Omental fat pad (tissue), 4 donors: Measurements from ENCODE around the gene MAML3. TPM values are rescaled to one million over a fixed set of nuclear protein-coding genes. Genes with fewer than 3 reads are reported as not detected.

Experiments
- ATAC-seq: fragments of 150-250 bp; one replicate; pipeline ENCODE4 v1.9.1; 2016; ENCODE audit warnings: mild to moderate bottlenecking, moderate library complexity; ENCODE audit not compliant: low FRiP score
- DNase-seq: peaks from one replicate; pipeline ENCODE4 v3.0.0-alpha.2; 2019; ENCODE audit warnings: low spot score
- total RNA-seq, 4 donors: library from RNA; depleted of rRNA; stranded (reverse); fragments of >200 nt; gene quantifications; one replicate each; pipeline ENCODE4 v1.1.0, GENCODE V29; 2016
- TF ChIP-seq, protein P1 (sequence below), 3 donors: fragments of 450-650 bp; IDR thresholded peaks; one replicate each; pipeline ENCODE4 v1.5.1; 2016 to 2017; ENCODE audit warnings: antibody characterized with exemption in 3 of 3, mild to moderate bottlenecking in 3 of 3, moderate library complexity in 2 of 3

The MAML3 gene
- total RNA-seq, 4 donors from 2014 or later = 4.8 to 12.8 (median 11.7) TPM

DNA sequence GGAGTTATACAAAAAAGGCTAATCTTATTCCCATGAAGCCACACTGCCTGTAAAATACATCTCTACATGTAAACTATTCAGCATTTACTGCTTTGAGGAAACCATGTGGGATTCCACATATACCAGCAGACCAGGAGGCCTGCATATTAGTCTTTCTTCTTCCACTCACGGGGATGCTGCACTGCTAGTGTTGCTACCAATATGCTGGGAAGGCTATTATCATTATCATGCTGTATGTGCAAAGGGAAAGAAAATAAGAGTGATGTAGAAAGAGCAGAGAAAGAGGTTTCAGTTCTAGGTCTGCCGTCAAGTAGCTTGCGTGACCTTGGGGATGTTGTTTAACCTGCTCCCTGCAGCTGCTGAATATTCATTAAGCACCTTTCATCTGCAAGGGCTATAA is 427.4 kb downstream of the MAML3 start:
- TF ChIP-seq, protein P1, sequence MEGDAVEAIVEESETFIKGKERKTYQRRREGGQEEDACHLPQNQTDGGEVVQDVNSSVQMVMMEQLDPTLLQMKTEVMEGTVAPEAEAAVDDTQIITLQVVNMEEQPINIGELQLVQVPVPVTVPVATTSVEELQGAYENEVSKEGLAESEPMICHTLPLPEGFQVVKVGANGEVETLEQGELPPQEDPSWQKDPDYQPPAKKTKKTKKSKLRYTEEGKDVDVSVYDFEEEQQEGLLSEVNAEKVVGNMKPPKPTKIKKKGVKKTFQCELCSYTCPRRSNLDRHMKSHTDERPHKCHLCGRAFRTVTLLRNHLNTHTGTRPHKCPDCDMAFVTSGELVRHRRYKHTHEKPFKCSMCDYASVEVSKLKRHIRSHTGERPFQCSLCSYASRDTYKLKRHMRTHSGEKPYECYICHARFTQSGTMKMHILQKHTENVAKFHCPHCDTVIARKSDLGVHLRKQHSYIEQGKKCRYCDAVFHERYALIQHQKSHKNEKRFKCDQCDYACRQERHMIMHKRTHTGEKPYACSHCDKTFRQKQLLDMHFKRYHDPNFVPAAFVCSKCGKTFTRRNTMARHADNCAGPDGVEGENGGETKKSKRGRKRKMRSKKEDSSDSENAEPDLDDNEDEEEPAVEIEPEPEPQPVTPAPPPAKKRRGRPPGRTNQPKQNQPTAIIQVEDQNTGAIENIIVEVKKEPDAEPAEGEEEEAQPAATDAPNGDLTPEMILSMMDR (IDR thresholded peaks at IDR 0.05) = no peak
- ATAC-seq = no peak

DNA sequence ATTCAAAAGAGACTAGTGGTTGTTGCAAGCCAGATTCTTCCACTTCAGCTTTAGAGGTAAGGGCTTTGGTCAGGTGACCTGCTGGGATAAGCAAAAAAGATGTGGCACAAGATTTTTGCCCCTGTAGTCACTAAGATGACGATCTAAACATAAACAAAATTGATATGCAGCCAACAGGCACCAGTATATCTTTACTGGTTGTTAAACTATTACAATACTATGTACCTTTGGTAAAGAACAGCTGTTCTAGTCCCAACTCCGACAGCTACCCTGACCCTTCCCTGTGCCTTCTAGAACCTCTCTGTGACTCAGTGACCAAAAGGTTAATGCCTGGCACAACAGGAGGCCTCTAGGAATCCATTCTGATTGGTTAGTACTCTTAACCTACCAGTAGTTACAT is 428.7 kb downstream of the MAML3 start:
- no peak for DNase-seq
- TF ChIP-seq, protein P1 (IDR thresholded peaks at IDR 0.05) = no peak
- ATAC-seq = no peak

More for the DNA sequence above, 427.4 kb downstream of the MAML3 start:
- DNase-seq = no peak

DNA sequence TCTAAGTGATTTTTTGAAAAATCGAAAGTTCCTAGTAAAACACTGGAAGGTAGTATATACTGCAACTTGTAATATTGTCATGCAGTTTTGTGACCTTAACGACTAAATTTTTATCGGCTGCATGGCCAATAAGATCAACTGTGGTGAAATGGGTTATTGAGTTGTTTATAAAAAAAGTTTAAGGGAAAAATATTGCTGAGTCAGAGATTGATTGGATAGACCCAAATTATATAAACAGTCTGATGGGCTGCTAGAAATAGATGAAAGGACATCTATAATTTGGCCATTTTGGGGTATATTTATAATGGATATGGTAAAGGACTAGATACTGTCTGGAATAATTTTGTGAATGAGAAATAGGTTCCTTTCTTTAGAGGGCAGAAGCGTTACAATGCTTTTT is 432.2 kb downstream of the MAML3 start:
- TF ChIP-seq, protein P1 (IDR thresholded peaks at IDR 0.05) = no peak
- ATAC-seq (no peak), DNase-seq (no peak)

DNA sequence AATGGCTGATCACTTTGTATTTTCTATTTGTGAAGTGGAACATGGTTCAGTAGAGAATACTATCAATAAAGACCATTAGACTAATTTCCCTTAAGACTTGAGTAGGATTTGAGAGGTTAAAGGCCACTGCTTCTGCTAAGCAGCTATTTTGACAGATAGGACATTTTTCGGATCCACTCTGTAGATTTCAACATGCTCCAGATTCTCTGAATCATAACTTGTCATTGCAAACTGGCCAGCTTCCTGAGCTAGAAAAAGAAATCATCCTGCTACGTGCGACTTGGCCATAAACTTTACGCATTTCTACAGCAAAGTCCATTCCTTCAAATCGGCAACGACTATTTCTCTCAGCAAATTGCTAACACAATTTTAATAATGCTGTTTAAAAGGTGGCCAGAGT is 433.2 kb downstream of the MAML3 start:
- no peak for ATAC-seq

DNA sequence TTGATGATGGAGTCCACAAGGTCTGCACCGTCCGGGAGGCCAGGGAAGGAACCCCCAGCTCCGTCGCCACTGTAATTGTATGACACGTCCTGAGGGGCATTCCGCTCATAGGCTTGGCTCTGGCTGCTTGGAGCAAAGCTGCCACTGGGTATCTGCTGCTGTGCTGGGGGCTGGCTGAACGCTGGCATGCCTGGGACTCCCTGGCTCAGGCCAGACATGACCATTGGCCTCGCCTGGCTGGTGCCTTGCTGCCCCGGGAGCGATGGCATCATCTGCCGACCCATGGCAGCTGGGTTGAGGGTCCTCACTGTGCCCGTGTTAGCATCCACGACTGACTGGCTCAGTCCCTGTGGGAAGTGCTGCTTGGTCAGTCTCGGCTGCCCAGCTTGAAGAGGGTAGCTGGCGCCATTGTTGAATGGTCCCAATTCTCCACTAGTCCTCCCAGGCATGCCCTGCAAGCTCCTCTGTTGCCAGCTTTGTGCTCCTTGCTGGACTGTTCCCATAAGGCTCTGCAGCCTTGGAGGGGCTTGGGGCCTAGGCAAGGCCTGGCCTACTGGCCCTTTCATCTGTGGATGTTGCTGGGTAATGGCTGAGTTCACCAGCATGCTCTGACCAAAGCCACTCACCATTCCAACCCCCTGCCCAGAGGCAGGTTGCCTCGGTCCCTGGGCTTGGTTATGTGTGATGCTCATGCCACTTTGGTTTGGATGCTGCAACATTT is 434.4 kb downstream of the MAML3 start:
- DNase-seq (no peak), ATAC-seq (no peak)
- TF ChIP-seq, protein P1 (IDR thresholded peaks at IDR 0.05) = no peak

More for the DNA sequence above, 433.2 kb downstream of the MAML3 start:
- no peak for DNase-seq
- TF ChIP-seq, protein P1 (IDR thresholded peaks at IDR 0.05) = no peak

DNA sequence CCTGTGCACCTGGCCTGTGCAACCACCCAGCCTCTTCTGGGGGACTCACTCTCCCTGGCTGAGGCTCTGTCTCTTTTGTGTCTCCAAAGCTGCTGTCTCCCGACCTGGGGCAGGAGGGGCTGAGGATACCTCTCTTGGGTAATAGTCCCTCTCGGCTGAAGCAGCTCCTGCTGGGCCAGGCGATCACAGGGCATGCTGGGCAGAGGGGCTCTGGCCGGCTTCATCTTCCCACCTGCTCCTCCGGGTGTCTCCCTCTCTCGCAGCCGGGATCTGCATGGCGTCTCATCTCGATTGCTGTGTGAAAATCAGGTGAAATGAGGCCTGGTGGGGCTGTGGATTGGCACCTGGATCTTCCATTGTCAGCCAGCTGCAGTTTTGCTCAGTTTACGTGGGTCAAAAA is 435.2 kb downstream of the MAML3 start:
- ATAC-seq (no peak), DNase-seq (no peak)
- TF ChIP-seq, protein P1 (IDR thresholded peaks at IDR 0.05) = no peak

DNA sequence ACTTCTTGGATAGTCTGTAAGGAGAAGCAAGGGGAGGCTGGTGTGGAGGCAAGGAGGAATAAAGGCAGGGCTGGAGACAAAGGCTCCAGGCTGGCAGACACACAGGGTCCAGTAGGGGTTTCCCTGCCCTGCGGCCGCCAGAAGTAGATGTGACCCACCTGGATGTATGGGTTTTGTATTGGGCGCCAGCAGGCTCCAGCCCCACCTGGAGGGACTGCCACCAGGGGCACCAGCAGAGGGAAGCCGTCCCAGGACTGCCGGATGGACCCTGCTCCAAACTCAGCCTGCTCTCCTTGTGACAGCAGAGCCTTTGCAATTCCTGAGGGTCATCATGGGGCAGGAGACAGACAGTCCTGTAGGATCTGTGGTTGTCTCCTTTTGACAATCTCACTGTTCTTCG is 435.6 kb downstream of the MAML3 start:
- ATAC-seq (no peak), DNase-seq (no peak)
- TF ChIP-seq, protein P1 (IDR thresholded peaks at IDR 0.05) = no peak
